NOMO-1 (cell line): Measurements from ENCODE around the gene CIZ1.
"Not testable (repeated sequence)": the region's sequence is repeated elsewhere in the genome, so short reads cannot be mapped to it uniquely, and the experiment has no call there.

Experiments used
- DNase-seq, 2 experiments: peaks; one replicate each; lab custom pipeline; 2025; ENCODE audit not compliant: unreplicated experiment in 2 of 2; lab: John Stamatoyannopoulos, UW

Gene CIZ1

GRCh38 chr9:128191406-128192046 lies at the start of gene CIZ1:
TSS of gene CIZ1 (minus strand) at chr9:128191572. CDS start at chr9:128190857, 715 bp downstream.
- DNase-seq: peak; percentile 69 to 81

GRCh38 chr9:128233817-128234406 lies 42.5 kb upstream of the CIZ1 start:
- DNase-seq: no peak

- DNase-seq: no peak
These were observed 41.4 kb upstream of the CIZ1 start for GRCh38 chr9:128232528-128233428.

- DNase-seq: no peak
These were observed 40.5 kb upstream of the CIZ1 start for GRCh38 chr9:128231638-128232527.

GRCh38 chr9:128230897-128231296 lies 39.5 kb upstream of the CIZ1 start:
- not testable (repeated sequence) for DNase-seq

- DNase-seq: peak; percentile 43 to 51
These were observed 35.0 kb upstream of the CIZ1 start for GRCh38 chr9:128226412-128226801.

- no peak for DNase-seq
These were observed 34.5 kb upstream of the CIZ1 start for GRCh38 chr9:128225770-128226411.

- no peak for DNase-seq
These were observed 33.5 kb upstream of the CIZ1 start for GRCh38 chr9:128224877-128225276.

GRCh38 chr9:128222880-128223670 lies 31.7 kb upstream of the CIZ1 start:
- DNase-seq: no peak

GRCh38 chr9:128222026-128222425 lies 30.7 kb upstream of the CIZ1 start:
- DNase-seq: no peak

GRCh38 chr9:128219831-128220230 lies 28.5 kb upstream of the CIZ1 start:
- DNase-seq: no peak

GRCh38 chr9:128218518-128219389 lies 27.4 kb upstream of the CIZ1 start:
- DNase-seq: peak; percentile 93 to 95

- DNase-seq: no peak
These were observed 26.8 kb upstream of the CIZ1 start for GRCh38 chr9:128218172-128218517.

- no peak for DNase-seq
These were observed 25.6 kb upstream of the CIZ1 start for GRCh38 chr9:128216781-128217553.

GRCh38 chr9:128215491-128216409 lies 24.4 kb upstream of the CIZ1 start:
- DNase-seq: no peak

GRCh38 chr9:128214571-128215490 lies 23.5 kb upstream of the CIZ1 start:
- no peak for DNase-seq
